KOPT-K1 (cell line): ENCODE measurements around the gene RWDD2A.
A peak's percentile ranks its signal among the peaks of the same experiment; 100 is the strongest.

Experiments used
- H3K27ac ChIP-seq: fragments of 200-600 bp; sonication (generic); 2 replicates; pipeline ENCODE4 v1.5.1; 2016; ENCODE audit warnings: antibody characterized with exemption, mild to moderate bottlenecking, low read depth, low read length; ENCODE audit not compliant: poor library complexity, severe bottlenecking
- H3K36me3 ChIP-seq: fragments of 200-600 bp; sonication (generic); 2 replicates; pipeline ENCODE4 v1.5.1; 2017; ENCODE audit warnings: antibody characterized with exemption, mild to moderate bottlenecking, low read length, moderate library complexity; ENCODE audit not compliant: insufficient read depth
- H3K9me3 ChIP-seq: fragments of 200-600 bp; sonication (generic); 2 replicates; pipeline ENCODE4 v1.5.1; 2017; ENCODE audit warnings: antibody characterized with exemption, low read length, mild to moderate bottlenecking; ENCODE audit not compliant: insufficient read depth, poor library complexity, severe bottlenecking

Gene RWDD2A

GRCh38 chr6:83192871-83193746 is at the start of gene RWDD2A, which contains the start of gene PGM3:
Gene RWDD2A (plus strand): TSS chr6:83193357. CDS start chr6:83194452, 1,095 bp downstream.
Gene PGM3 (minus strand): TSS chr6:83193265. CDS start chr6:83191012, 2,253 bp downstream.
- peak within 1 kb of the TSS; percentile 73 for H3K27ac ChIP-seq
- no peaks in the 10 kb centered on the region for H3K36me3 ChIP-seq
- no peaks in the 10 kb centered on the region for H3K9me3 ChIP-seq

- no peak overlapping the region for H3K27ac ChIP-seq
- peaks cover 37% of the 10 kb centered on the region for H3K36me3 ChIP-seq
- no peaks in the 10 kb centered on the region for H3K9me3 ChIP-seq
These were observed 42.0 kb upstream of the RWDD2A start for GRCh38 chr6:83151114-83151513.

DNA sequence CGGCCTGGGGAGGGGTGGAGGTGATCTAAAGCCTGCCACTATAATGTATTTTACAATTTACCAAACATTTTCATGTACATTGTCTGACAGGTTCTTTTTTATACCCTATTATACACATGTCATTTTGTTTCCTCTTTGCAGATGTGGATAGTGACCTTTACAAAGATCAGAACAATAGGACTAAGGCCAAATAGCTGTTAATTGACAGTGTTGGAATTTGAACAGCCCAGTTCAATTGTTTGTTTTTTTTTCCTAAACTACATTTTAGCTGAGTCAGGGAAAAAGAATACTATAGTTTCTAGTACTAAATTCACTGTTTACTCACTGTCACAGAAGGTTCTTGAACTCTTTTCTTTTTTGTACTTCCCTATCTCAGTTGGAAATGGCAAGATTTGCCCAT is 40.2 kb upstream of the RWDD2A start:
- Histone ChIP-seq H3K36me3 (peaks cover 47% of the 10 kb centered on the region), H3K9me3 (no peaks in the 10 kb centered on the region), H3K27ac (no peak overlapping the region)

DNA sequence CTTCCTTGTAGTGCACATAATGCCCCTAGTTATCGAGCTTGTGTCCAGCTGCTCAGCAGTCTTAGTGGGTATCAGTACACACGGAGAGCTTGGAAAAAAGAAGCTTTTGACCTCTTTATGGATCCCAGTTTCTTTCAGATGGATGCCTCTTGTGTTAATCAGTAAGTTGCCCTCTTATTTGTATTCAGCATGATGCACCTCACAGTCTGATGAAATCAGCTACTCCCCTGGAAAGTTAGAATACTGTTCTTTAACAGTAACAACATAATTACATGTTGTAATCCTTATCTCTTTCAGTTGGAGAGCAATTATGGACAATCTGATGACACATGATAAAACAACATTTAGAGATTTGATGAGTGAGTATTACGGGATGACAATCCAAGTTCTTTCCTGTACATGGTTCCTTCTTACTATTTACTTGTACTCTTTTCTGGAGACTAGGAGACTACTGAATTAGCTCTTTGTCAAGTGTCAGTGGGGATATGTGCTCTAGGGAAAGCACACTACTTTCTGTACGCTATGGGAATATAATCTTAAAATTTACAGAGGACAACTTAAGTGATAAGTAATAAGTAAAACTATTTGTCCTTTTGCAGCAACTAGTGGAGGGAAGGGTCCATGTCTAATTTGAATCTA is 39.2 kb upstream of the RWDD2A start:
- Histone ChIP-seq H3K27ac (no peak overlapping the region), H3K36me3 (peaks cover 55% of the 10 kb centered on the region), H3K9me3 (no peaks in the 10 kb centered on the region)

DNA sequence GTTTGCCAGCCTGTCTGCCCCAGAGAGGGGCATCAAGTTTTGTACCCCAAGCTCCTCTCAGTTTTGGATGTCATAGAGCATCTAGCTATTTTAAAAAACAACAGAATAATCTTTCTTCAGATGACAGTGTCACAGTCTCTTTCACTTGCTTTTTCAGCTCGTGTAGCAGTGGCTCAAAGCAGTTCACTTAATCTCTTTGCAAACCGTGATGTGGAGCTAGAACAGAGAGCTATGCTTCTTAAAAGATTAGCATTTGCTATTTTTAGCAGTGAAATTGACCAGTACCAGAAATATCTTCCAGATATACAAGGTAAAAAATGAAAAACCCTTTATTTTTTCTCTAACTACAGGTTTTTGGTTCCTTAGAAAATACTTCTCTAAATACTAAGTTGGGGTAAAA is 37.4 kb upstream of the RWDD2A start:
- Histone ChIP-seq H3K9me3 (no peaks in the 10 kb centered on the region), H3K36me3 (peaks cover 69% of the 10 kb centered on the region), H3K27ac (no peak overlapping the region)

DNA sequence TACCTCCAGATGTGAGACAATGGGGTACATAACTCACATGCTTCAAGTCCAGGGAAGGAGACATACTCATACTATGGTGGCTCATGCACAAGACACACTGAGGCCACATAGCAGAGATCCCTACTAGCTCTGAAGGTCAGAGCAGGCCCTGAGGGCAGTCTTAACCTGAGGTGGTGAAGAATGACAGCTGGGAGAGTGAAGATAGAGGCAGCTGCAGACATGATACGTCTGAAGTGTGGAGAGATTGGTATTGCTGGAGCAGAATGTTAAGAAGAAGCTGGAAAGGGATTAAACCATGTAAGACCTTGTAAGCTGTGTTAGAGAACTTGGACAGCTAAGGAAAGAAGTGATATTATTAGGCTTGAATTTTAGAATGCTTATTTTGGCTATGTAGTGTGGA is 33.0 kb upstream of the RWDD2A start:
- peaks cover 71% of the 10 kb centered on the region for H3K36me3 ChIP-seq
- no peaks in the 10 kb centered on the region for H3K9me3 ChIP-seq
- no peak overlapping the region for H3K27ac ChIP-seq

GRCh38 chr6:83167726-83168278 is 25.4 kb upstream of the RWDD2A start:
- no peak overlapping the region for H3K27ac ChIP-seq
- H3K36me3 ChIP-seq: peaks cover 99% of the 10 kb centered on the region
- no peaks in the 10 kb centered on the region for H3K9me3 ChIP-seq

- Histone ChIP-seq H3K27ac (no peak overlapping the region), H3K9me3 (no peaks in the 10 kb centered on the region), H3K36me3 (peaks cover 99% of the 10 kb centered on the region)
These were observed 24.6 kb upstream of the RWDD2A start for GRCh38 chr6:83168556-83168955.

DNA sequence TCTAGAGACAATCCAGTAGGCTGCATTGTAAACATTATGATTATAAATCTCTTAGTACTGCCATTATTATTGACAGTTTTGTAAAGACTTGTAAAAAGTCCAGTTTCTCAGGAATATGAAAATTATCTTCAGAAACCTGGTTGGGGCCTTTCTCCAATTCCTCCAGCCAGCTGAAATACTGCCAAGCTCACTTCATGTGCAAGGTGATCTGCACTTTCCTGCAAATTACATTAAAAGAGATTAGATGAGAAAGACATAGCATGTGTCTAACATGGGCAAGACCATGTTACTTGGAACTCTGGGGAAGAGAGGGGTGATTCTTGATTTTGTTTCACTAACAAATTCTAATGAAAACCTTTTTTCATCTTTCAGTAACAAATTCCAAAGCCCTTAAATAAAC is 24.1 kb upstream of the RWDD2A start:
- no peaks in the 10 kb centered on the region for H3K9me3 ChIP-seq
- peaks cover 97% of the 10 kb centered on the region for H3K36me3 ChIP-seq
- no peak overlapping the region for H3K27ac ChIP-seq

DNA sequence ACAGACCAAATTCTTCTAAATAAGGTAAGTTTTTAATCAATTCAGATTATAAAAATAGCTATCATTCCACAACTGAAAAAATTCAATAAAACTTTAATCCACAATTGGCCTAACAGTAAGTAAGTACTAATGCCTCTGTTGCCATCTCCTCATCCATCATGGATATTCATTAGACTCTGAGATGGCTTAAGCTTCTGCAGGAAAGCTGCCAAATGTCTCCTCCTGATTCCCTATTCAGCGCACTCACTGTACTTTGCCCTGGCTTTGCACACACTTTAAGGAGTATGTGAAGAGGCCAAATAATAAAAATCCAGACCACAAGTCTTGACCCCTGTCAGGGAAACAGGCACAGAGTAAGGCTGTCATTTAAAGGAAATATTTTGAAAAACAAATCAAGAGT is 23.6 kb upstream of the RWDD2A start:
- Histone ChIP-seq H3K9me3 (no peaks in the 10 kb centered on the region), H3K27ac (no peak overlapping the region), H3K36me3 (peaks cover 93% of the 10 kb centered on the region)

GRCh38 chr6:83176246-83176645 is 16.9 kb upstream of the RWDD2A start:
- no peaks in the 10 kb centered on the region for H3K9me3 ChIP-seq
- H3K27ac ChIP-seq: no peak overlapping the region
- peaks cover 73% of the 10 kb centered on the region for H3K36me3 ChIP-seq

GRCh38 chr6:83180426-83180950 is 12.7 kb upstream of the RWDD2A start:
- Histone ChIP-seq H3K9me3 (no peaks in the 10 kb centered on the region), H3K36me3 (peaks cover 85% of the 10 kb centered on the region)

DNA sequence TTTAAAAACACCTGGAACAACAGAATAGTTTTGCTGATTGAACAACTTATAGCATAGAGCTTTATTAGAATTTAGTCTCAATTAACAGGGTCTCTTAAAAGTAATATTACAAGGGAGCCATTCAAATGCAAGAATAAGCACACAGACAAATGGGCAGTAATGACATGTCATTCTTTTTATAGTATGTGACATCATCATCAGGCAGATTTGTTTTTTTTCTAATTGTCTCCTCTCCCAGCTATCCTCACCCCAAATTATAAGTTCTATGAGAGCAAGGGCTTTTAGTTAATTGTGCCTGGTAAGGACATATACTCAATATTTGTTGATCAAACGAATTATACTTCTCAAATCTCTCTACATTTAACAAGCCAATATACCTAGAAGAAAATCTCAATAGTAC is 11.0 kb upstream of the RWDD2A start:
- no peaks in the 10 kb centered on the region for H3K9me3 ChIP-seq
- peaks cover 79% of the 10 kb centered on the region for H3K36me3 ChIP-seq
- no peak overlapping the region for H3K27ac ChIP-seq

More at GRCh38 chr6:83180426-83180950, 12.7 kb upstream of the RWDD2A start:
- H3K27ac ChIP-seq: no peak overlapping the region

DNA sequence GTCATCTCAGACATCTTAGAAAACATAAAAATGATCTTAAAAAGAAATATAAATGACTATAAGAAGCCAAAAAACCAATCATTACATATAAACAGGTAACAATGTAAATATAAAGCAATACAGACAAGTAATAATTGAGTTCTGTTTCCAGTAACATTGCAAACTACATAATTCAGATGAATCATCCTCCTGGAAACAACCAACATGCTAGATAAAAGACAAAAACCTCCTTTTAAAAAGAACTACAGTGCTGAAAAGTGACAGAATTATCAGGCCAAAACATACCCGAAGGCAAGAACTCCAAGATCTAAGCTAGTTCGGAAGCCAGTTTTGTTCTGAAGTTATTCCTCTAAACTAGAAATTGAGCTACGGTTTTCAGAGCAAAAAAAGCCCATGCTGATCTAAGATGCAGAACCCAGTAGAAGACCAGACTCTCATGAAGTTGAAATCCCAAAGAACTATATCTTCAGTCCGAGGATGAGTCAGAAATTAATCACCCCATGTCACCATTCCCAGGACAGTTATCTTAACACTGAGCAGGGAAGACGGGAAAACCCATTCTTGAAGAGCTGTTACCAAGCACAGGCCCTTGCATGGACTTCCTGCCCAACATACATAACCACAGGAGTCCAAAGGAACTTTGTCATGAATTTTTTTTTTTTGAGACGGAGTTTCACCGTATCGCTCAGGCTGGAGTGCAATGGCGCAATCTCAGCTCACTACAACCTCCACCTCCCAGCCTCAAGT is 9.9 kb upstream of the RWDD2A start:
- no peak overlapping the region for H3K27ac ChIP-seq
- H3K36me3 ChIP-seq: peaks cover 68% of the 10 kb centered on the region
- no peaks in the 10 kb centered on the region for H3K9me3 ChIP-seq

DNA sequence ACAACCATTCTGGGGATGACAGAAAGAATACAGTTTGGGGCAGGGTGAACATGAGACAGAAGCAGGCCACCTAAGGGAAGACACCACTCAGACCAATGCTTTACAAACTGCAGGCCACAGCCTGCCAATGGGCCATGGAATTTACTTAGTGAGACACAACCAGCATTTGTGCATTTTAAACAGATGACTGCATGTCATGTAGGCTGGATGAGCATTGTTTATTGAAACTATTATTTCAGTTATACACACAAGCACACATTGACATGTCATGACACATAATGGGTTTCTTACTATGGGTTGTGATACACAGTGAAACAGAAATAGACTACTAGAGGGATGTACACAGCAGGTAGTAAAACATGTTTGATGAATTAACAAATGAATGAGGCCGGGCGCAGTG is 8.1 kb upstream of the RWDD2A start:
- Histone ChIP-seq H3K9me3 (no peaks in the 10 kb centered on the region), H3K27ac (no peak overlapping the region), H3K36me3 (peaks cover 60% of the 10 kb centered on the region)
